GM12874 (cell line): ENCODE measurements around the gene ATP11A.

Experiments used
- CTCF ChIP-seq: IDR thresholded peaks from 2 replicates; pipeline ENCODE4 v1.5.1; 2011; ENCODE audit warnings: low read depth, mild to moderate bottlenecking, control low read depth, low read length, moderate library complexity; ENCODE audit not compliant: insufficient read depth

The ATP11A gene

DNA sequence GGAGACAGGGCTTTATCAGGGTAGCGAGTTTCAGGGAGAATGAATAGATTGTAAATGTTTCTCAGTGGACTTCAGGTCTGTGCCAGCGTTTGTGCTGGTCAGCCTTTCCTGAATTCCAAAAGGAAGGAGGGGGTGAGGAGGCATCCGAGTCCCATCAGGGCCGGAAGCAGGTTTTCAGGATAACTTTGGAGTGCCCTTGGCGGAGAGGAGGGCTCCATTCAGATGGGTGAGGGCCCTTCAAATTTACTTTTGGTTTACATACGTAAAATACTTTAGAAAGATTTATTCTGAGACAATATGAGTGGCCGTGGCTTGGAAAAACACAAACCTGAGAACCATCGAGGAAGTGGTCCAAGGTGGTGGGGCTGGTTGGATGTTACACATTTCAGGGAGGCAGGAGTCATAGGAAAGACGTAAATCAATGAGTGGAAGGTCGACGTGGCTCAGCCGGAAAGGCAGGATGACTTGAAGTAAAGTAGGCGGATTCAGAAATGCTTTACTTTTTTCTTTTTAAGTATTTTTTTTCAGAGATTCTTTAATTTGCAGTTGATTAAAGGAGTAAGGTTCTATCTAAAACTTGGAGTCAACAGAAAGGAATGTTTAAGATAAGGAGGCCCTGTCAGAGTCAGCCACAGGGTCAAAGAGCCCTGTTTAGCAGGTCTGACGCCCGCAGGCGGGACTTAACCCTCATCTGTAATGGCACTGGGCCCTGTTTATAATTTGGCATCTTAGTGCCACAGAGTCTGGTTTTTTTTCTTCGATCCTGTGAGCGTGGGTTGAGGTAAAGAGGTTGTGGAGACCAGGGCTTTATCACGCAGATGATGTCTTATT is 32.8 kb downstream of the ATP11A start:
- no peak for TF ChIP-seq CTCF

DNA sequence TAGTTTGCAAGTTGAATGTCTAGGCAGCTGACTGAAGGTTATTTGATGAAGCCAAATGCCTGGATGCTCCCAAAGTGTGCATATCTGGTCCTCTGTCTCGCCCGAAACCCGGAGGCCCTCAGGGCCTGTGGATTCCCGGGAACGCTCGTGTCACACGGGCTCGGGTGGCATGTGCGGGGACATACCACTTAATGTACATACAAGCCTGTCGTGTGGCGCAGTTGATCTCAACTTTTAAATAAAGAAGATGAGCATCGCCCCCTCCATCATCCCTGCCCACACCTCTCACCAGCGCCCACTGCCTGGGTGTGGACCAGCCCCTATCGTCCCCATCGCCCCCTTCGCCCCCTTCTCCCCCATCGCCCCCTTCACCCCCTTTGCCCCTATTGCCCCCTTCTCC is 33.9 kb downstream of the ATP11A start:
- no peak for TF ChIP-seq CTCF

- no peak for TF ChIP-seq CTCF
These were observed 35.0 kb downstream of the ATP11A start for GRCh38 chr13:112724788-112725345.

GRCh38 chr13:112725346-112726015 is 35.6 kb downstream of the ATP11A start:
- TF ChIP-seq CTCF = no peak

DNA sequence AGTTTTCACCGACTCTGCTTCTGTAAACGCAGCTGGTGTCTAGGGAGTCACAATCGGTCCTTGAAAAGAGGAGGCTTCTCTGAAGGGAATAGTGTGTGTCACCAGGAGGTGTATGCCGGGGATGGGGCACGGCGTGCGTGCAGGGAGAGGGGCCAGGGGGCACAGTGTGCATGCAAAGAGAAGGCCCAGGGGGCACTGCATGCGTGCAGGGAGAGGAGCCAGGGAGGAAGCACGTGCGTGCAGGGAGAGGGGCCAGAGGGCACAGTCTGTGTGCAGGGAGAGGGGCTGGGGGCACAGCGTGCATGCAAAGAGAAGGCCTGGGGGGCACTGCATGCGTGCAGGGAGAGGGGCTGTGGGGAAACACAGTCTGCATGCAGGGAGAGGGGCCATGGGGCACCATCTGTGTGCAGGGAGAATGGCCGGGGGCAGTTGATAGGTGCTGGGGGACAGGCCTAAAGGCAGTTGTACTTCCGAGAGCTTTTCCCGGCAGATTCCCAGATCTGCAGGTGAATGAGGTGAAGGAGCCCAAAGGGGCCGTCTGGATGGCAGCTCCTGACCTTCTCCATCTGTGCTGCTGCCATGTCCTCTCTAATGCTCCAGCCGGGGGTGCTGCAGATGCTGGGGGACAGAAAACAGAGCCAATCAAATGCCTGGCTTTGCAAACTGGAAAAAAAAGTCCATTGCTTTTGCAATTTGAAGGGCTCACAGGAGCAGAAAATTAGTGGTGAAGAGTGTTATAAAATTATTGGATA is 36.4 kb downstream of the ATP11A start:
- TF ChIP-seq CTCF = no peak

GRCh38 chr13:112727581-112727980 is 37.7 kb downstream of the ATP11A start:
- no peak for TF ChIP-seq CTCF

DNA sequence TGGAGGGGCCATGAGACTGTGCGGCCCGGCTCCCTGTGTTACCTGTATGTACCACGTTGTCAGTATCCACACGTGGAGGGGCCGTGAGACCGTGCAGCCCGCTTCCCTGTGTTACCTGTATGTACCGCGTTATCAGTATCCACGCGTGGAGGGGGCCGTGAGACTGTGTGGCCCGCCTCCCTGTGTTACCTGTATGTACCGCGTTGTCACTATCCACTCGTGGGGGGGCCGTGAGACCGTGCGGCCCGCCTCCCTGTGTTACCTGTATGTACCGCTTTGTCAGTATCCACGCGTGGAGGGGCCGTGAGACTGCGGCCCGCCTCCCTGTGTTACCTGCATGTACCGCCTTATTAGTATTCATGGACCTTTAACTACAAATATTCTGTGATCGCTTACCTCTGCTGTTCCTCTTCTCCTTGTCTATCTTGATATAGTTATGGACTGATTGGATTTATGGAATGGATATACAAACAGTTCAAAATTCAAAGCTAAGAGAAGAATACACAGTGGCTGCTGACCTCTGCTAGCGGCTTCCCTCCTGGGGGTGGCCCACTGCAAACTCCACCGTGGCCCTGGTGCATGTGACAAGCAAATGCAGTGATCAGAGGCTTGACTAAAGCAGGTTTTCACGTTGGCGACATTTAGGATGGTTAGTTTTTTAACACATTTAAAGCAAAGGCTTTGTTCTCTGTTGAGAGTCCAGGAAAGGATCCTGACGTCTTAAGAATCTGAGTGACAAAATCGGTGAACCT is 38.7 kb downstream of the ATP11A start:
- no peak for TF ChIP-seq CTCF
